HG02571 (cell line): Measurements from ENCODE around the gene PPP1R18.
"Not testable (repeated sequence)": the region's sequence is repeated elsewhere in the genome, so short reads cannot be mapped to it uniquely, and the experiment has no call there.

Source experiments
- ATAC-seq: cut with Tn5 transposase; IDR thresholded peaks from one replicate; pipeline ENCODE4 v1.9.1; 2021; ENCODE audit warnings: mild to moderate bottlenecking, moderate library complexity; ENCODE audit not compliant: unreplicated experiment

PPP1R18 gene

GRCh38 chr6:30720738-30721197, 34.3 kb upstream of the PPP1R18 start:
- ATAC-seq = no peak

GRCh38 chr6:30719791-30720737, 33.6 kb upstream of the PPP1R18 start, which contains the start of gene TUBB:
TUBB (plus strand) TSS chr6:30720352; CDS start chr6:30720507, 155 bp downstream.
- peak; percentile 37 for ATAC-seq

GRCh38 chr6:30719356-30719755, 32.9 kb upstream of the PPP1R18 start:
- ATAC-seq = no peak

- ATAC-seq = not testable (repeated sequence)
Observed at GRCh38 chr6:30717845-30718720, 31.6 kb upstream of the PPP1R18 start.

GRCh38 chr6:30717129-30717844, 30.8 kb upstream of the PPP1R18 start, which contains the start of gene MDC1:
MDC1 (minus strand) TSS chr6:30717281; CDS start chr6:30715175, 2,106 bp downstream.
- ATAC-seq = peak; percentile 65

GRCh38 chr6:30716879-30717128, 30.4 kb upstream of the PPP1R18 start:
- ATAC-seq = no peak

GRCh38 chr6:30714263-30714662, 27.8 kb upstream of the PPP1R18 start:
- no peak for ATAC-seq

- no peak for ATAC-seq
Observed at GRCh38 chr6:30712441-30712945, 26.0 kb upstream of the PPP1R18 start.

GRCh38 chr6:30711758-30712380, 25.4 kb upstream of the PPP1R18 start:
- no peak for ATAC-seq

GRCh38 chr6:30709101-30709868, 22.8 kb upstream of the PPP1R18 start:
- ATAC-seq = no peak

GRCh38 chr6:30707281-30707850, 20.9 kb upstream of the PPP1R18 start:
- ATAC-seq = no peak

- ATAC-seq = no peak
Observed at GRCh38 chr6:30705620-30706019, 19.2 kb upstream of the PPP1R18 start.

GRCh38 chr6:30703821-30704220, 17.4 kb upstream of the PPP1R18 start:
- ATAC-seq = no peak

- ATAC-seq = no peak
Observed at GRCh38 chr6:30703011-30703410, 16.6 kb upstream of the PPP1R18 start.

- no peak for ATAC-seq
Observed at GRCh38 chr6:30700340-30700739, 13.9 kb upstream of the PPP1R18 start.

- ATAC-seq = no peak
Observed at GRCh38 chr6:30696432-30696831, 10.0 kb upstream of the PPP1R18 start.

- ATAC-seq = no peak
Observed at GRCh38 chr6:30691208-30691847, 4.9 kb upstream of the PPP1R18 start.

GRCh38 chr6:30690403-30691207, 4.2 kb upstream of the PPP1R18 start, which contains the start of gene NRM:
NRM (minus strand) TSS chr6:30690984; CDS start chr6:30690974, 10 bp downstream.
- no peak for ATAC-seq
